Measurements from ENCODE around the gene CDS2. TPM values are rescaled to one million over a fixed set of nuclear protein-coding genes. Genes with fewer than 3 reads are reported as not detected.

Gene CDS2
- polyA plus RNA-seq, 4 donors, result 2.9 to 17.3 (median 9.1) TPM

GRCh38 chr20:5160882-5161281, 34.1 kb downstream of the CDS2 start:
- Histone ChIP-seq H3K36me3 (ENCODE audit: control insufficient read depth in 3 of 3, insufficient read depth in 2 of 3, low read depth in 1 of 3, low read length in 3 of 3) (no peaks in the 10 kb centered on the region), H3K27ac (ENCODE audit: low read depth in 1 of 3, low read length in 2 of 3) (no peak overlapping the region), H3K4me1 (ENCODE audit: control insufficient read depth in 3 of 3, insufficient read depth in 2 of 3, low read depth in 1 of 3, low read length in 2 of 3) (peaks cover 0 to 3% (median 0%) of the 10 kb centered on the region in 3 donors), H3K27me3 (ENCODE audit: control insufficient read depth in 3 of 3, insufficient read depth in 3 of 3, low read length in 3 of 3) (no peaks in the 10 kb centered on the region), H3K4me3 (ENCODE audit: low read depth in 1 of 3, low read length in 3 of 3) (no peak overlapping the region), H3K9me3 (ENCODE audit: control insufficient read depth in 2 of 2, insufficient read depth in 1 of 2, low read depth in 1 of 2, low read length in 1 of 2) (no peaks in the 10 kb centered on the region)
- DNase-seq, result no peak
- no peak for FAIRE-seq

- peaks cover 0 to 3% (median 0%) of the 10 kb centered on the region in 3 donors for H3K4me1 ChIP-seq (ENCODE audit: control insufficient read depth in 3 of 3, insufficient read depth in 2 of 3, low read depth in 1 of 3, low read length in 2 of 3)
- no peaks in the 10 kb centered on the region for H3K36me3 ChIP-seq (ENCODE audit: control insufficient read depth in 3 of 3, insufficient read depth in 2 of 3, low read depth in 1 of 3, low read length in 3 of 3)
- no peaks in the 10 kb centered on the region for H3K9me3 ChIP-seq (ENCODE audit: control insufficient read depth in 2 of 2, insufficient read depth in 1 of 2, low read depth in 1 of 2, low read length in 1 of 2)
- no peak for FAIRE-seq
- no peak for DNase-seq
- H3K27me3 ChIP-seq (ENCODE audit: control insufficient read depth in 3 of 3, insufficient read depth in 3 of 3, low read length in 3 of 3), result no peaks in the 10 kb centered on the region
- no peak overlapping the region for H3K4me3 ChIP-seq (ENCODE audit: low read depth in 1 of 3, low read length in 3 of 3)
- H3K27ac ChIP-seq (ENCODE audit: low read depth in 1 of 3, low read length in 2 of 3), result no peak overlapping the region
- 92 to 98% (median 94%) methylated on average over 6 of the region's 6 CpGs for WGBS, 3 donors
These were observed 34.8 kb downstream of the CDS2 start for GRCh38 chr20:5161536-5162164.

DNA sequence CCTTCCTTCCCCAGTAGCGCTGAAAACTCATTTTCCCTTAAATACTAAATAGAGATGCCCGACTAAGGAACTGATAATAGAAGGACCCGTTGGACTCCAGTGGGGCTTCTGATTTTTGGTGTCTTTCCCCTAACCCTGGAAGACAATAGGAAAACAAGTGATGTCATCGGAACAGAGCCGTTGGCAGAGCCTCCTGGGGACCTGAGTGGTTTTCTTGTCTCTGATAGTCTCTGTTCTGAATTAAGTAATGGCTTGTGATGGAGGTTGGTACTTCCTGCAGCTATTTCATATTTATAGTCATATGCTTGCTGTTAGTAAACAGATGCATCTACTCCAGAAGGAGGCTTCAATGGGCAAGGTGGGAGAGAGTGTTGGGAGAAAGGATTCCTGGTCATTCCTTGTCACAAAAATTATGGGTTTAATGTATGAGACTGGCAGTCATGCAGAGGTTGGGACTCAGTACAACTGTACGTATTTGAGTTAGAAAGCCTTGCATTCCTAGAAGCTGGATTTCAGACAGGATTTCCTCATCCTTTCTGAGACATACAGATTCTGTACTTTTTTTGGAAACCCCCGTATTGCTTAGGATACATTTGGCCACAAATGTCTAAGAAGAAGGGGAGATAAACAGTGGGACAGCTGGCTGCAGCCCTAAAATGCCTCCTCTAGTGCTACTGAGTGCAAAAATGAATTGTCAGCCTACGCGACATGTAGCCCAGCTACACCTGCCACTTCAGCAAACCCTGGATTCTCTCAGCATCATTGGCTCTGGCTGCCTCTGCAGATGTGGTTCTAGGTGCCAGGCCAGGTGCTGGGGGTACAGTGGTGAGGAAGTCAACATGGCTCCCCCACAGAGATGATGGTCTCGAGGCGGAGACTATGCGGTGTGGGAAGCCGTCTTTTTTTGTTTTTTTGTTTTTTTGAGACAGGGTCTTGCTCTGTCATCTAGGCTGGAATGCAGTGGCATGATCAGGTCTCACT, 38.1 kb downstream of the CDS2 start:
- Histone ChIP-seq H3K27me3 (ENCODE audit: control insufficient read depth in 3 of 3, insufficient read depth in 3 of 3, low read length in 3 of 3) (no peaks in the 10 kb centered on the region), H3K4me1 (ENCODE audit: control insufficient read depth in 3 of 3, insufficient read depth in 2 of 3, low read depth in 1 of 3, low read length in 2 of 3) (peaks cover 0 to 6% (median 6%) of the 10 kb centered on the region in 3 donors)
- FAIRE-seq, result no peak

DNA sequence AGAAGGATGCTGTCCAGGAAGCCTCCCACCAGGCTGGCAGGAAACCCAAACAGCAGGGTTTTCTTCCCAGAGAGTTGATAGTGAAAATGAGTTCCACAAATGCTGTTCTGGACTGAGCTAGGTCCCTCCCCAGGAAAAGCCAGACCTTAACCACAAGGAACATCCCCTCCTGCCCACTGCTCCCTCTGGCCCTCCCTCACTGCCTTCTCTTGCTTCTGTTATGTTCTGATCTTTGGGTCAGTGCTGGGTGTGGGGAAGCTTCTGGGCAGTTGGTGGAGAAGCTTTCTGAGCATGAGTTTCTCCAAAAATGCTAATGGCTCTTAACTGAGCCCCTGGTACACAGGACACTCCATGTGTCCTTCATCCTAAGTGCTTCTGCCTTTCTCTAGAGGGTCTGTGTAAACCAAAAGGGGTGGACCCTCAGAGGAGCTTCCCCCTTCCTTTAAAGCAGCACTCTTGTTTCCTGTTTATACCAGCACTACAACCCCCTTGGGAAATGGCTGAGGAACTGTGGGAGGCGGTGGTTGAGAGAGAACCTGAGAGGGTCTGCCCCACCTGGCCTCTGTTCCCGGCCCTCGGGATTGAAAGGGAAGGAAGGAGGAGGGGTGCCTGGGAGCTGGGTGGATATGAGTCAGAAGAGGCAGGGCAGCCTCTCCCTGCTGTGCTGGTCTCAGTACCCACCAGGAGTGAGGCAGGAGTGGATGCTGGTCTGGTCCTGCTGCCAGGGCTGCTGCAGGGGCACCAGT, 42.0 kb downstream of the CDS2 start:
- H3K9me3 ChIP-seq (ENCODE audit: control insufficient read depth in 2 of 2, insufficient read depth in 1 of 2, low read depth in 1 of 2, low read length in 1 of 2), result no peaks in the 10 kb centered on the region
- H3K4me1 ChIP-seq (ENCODE audit: control insufficient read depth in 3 of 3, insufficient read depth in 2 of 3, low read depth in 1 of 3, low read length in 2 of 3), result peaks cover 0 to 6% (median 6%) of the 10 kb centered on the region in 3 donors
- H3K4me3 ChIP-seq (ENCODE audit: low read depth in 1 of 3, low read length in 3 of 3), result no peak overlapping the region
- H3K27ac ChIP-seq (ENCODE audit: low read depth in 1 of 3, low read length in 2 of 3), result peak overlapping the region in 1 of 3 donors; percentile 72
- H3K36me3 ChIP-seq (ENCODE audit: control insufficient read depth in 3 of 3, insufficient read depth in 2 of 3, low read depth in 1 of 3, low read length in 3 of 3), result peaks cover 0 to 25% (median 0%) of the 10 kb centered on the region in 3 donors
- DNase-seq, result peak in 1 of 2 donors; percentile 6
- H3K27me3 ChIP-seq (ENCODE audit: control insufficient read depth in 3 of 3, insufficient read depth in 3 of 3, low read length in 3 of 3), result no peaks in the 10 kb centered on the region
- FAIRE-seq, result no peak
- WGBS, 3 donors, result 39 to 43% (median 40%) methylated on average over 3 of the region's 3 CpGs

More for the DNA sequence above, 38.1 kb downstream of the CDS2 start:
- 77 to 86% (median 86%) methylated on average over 13 of the region's 13 CpGs for WGBS, 3 donors
- DNase-seq, result no peak
- Histone ChIP-seq H3K36me3 (ENCODE audit: control insufficient read depth in 3 of 3, insufficient read depth in 2 of 3, low read depth in 1 of 3, low read length in 3 of 3) (peaks cover 0 to 3% (median 0%) of the 10 kb centered on the region in 3 donors), H3K4me3 (ENCODE audit: low read depth in 1 of 3, low read length in 3 of 3) (no peak overlapping the region), H3K9me3 (ENCODE audit: control insufficient read depth in 2 of 2, insufficient read depth in 1 of 2, low read depth in 1 of 2, low read length in 1 of 2) (no peaks in the 10 kb centered on the region), H3K27ac (ENCODE audit: low read depth in 1 of 3, low read length in 2 of 3) (peak overlapping the region in 1 of 3 donors; percentile 12)

- DNase-seq (no peak), FAIRE-seq (no peak)
- H3K4me1 ChIP-seq (ENCODE audit: control insufficient read depth in 3 of 3, insufficient read depth in 2 of 3, low read depth in 1 of 3, low read length in 2 of 3), result peaks cover 0 to 6% (median 3%) of the 10 kb centered on the region in 3 donors
- no peaks in the 10 kb centered on the region for H3K9me3 ChIP-seq (ENCODE audit: control insufficient read depth in 2 of 2, insufficient read depth in 1 of 2, low read depth in 1 of 2, low read length in 1 of 2)
- no peaks in the 10 kb centered on the region for H3K27me3 ChIP-seq (ENCODE audit: control insufficient read depth in 3 of 3, insufficient read depth in 3 of 3, low read length in 3 of 3)
- H3K27ac ChIP-seq (ENCODE audit: low read depth in 1 of 3, low read length in 2 of 3), result peak overlapping the region in 1 of 3 donors; percentile 26
- 78 to 95% (median 91%) methylated on average over 8 of the region's 8 CpGs for WGBS, 3 donors
- H3K4me3 ChIP-seq (ENCODE audit: low read depth in 1 of 3, low read length in 3 of 3), result no peak overlapping the region
- H3K36me3 ChIP-seq (ENCODE audit: control insufficient read depth in 3 of 3, insufficient read depth in 2 of 3, low read depth in 1 of 3, low read length in 3 of 3), result peaks cover 0 to 34% (median 0%) of the 10 kb centered on the region in 3 donors
These were observed 43.5 kb downstream of the CDS2 start for GRCh38 chr20:5170341-5170740.

GRCh38 chr20:5171064-5171789, 44.4 kb downstream of the CDS2 start:
- no peak for DNase-seq
- no peak for FAIRE-seq
- H3K4me3 ChIP-seq (ENCODE audit: low read depth in 1 of 3, low read length in 3 of 3), result no peak overlapping the region
- H3K4me1 ChIP-seq (ENCODE audit: control insufficient read depth in 3 of 3, insufficient read depth in 2 of 3, low read depth in 1 of 3, low read length in 2 of 3), result peaks cover 0 to 6% (median 3%) of the 10 kb centered on the region in 3 donors
- WGBS, 3 donors, result 70 to 89% (median 81%) methylated on average over 14 of the region's 14 CpGs
- no peaks in the 10 kb centered on the region for H3K9me3 ChIP-seq (ENCODE audit: control insufficient read depth in 2 of 2, insufficient read depth in 1 of 2, low read depth in 1 of 2, low read length in 1 of 2)
- no peaks in the 10 kb centered on the region for H3K27me3 ChIP-seq (ENCODE audit: control insufficient read depth in 3 of 3, insufficient read depth in 3 of 3, low read length in 3 of 3)
- peak overlapping the region in 1 of 3 donors; percentile 13 for H3K27ac ChIP-seq (ENCODE audit: low read depth in 1 of 3, low read length in 2 of 3)
- peaks cover 0 to 41% (median 0%) of the 10 kb centered on the region in 3 donors for H3K36me3 ChIP-seq (ENCODE audit: control insufficient read depth in 3 of 3, insufficient read depth in 2 of 3, low read depth in 1 of 3, low read length in 3 of 3)

- Histone ChIP-seq H3K27ac (ENCODE audit: low read depth in 1 of 3, low read length in 2 of 3) (no peak overlapping the region), H3K4me1 (ENCODE audit: control insufficient read depth in 3 of 3, insufficient read depth in 2 of 3, low read depth in 1 of 3, low read length in 2 of 3) (peaks cover 0 to 6% (median 3%) of the 10 kb centered on the region in 3 donors)
These were observed 45.0 kb downstream of the CDS2 start for GRCh38 chr20:5171790-5172164.

More at GRCh38 chr20:5171790-5172164, 45.0 kb downstream of the CDS2 start:
- 61 to 70% (median 62%) methylated on average over 4 of the region's 4 CpGs for WGBS, 3 donors
- no peaks in the 10 kb centered on the region for H3K27me3 ChIP-seq (ENCODE audit: control insufficient read depth in 3 of 3, insufficient read depth in 3 of 3, low read length in 3 of 3)
- H3K4me3 ChIP-seq (ENCODE audit: low read depth in 1 of 3, low read length in 3 of 3), result no peak overlapping the region
- DNase-seq, result no peak
- FAIRE-seq, result no peak
- H3K36me3 ChIP-seq (ENCODE audit: control insufficient read depth in 3 of 3, insufficient read depth in 2 of 3, low read depth in 1 of 3, low read length in 3 of 3), result peaks cover 0 to 45% (median 0%) of the 10 kb centered on the region in 3 donors
- H3K9me3 ChIP-seq (ENCODE audit: control insufficient read depth in 2 of 2, insufficient read depth in 1 of 2, low read depth in 1 of 2, low read length in 1 of 2), result no peaks in the 10 kb centered on the region
